ENCODE results near the gene STPG3. TPM values are rescaled to one million over a fixed set of nuclear protein-coding genes. Genes with fewer than 3 reads are reported as not detected.

STPG3 gene
- total RNA-seq, 1 experiment from 2014 or later = not detected

- peak; percentile 33 for DNase-seq (ENCODE audit: low read depth)
Measured at GRCh38 chr9:137244486-137245449, 6.3 kb upstream of the STPG3 start.

GRCh38 chr9:137245450-137246421 lies 5.3 kb upstream of the STPG3 start:
- no peak for DNase-seq (ENCODE audit: low read depth)

DNA sequence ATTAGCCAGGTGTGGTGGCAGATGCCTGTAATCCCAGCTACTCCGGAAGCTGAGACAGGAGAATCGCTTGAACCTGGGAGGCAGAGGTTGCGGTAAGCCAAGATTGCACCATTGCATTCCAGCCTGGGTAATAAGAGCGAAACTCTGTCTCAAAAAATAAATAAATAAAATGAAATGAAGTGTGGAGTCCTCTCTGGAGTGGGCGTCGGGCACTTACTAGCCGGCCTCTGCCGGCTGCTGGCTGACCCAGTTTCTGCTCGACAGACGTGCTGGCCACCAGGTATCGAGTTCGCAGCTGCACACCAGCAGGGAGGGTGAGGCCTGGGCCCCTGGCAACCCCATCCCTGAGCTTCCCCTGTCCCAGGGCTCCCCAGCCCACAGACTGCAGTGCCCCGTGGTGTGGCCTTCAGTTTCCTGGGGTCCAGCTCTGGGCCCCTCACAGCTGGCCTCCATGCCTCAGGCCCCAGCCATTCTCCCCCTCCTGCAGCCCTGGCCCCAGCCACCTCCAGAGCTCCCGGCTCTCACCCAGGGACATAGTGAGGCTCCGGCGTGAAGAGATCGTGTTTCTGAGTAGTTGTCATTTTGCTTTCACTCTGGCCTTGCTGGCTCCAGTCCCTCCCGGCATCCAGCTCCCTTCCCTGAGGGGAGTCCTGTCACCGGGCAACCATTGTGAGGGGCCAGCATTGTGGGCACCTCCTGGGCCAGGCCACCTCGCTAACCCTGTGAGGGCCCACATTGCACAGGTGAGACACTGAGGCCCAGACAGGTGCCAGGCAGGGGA lies 3.8 kb upstream of the STPG3 start:
- no peak for DNase-seq (ENCODE audit: low read depth)

DNA sequence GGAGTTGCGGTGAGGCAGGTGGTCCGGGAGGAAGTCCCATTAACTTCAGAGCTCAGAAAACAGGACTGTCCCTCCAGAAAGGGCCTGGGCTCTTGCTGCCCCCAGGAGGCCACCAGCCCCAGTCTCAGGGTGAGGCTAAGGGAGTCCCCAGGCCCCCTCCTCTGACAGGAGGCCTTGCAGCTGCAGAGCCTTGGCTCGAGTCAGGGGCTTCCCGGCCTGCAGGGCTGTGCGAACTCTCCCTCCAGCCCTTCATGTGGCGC lies 3.2 kb upstream of the STPG3 start:
- no peak for DNase-seq (ENCODE audit: low read depth)

GRCh38 chr9:137250329-137251193 lies 525 bp upstream of the STPG3 start:
- no peak for DNase-seq (ENCODE audit: low read depth)

GRCh38 chr9:137251490-137252268 lies 593 bp downstream of the STPG3 start:
- no peak for DNase-seq (ENCODE audit: low read depth)

- DNase-seq (ENCODE audit: low read depth) = no peak
Measured at GRCh38 chr9:137252555-137253506, 1.7 kb downstream of the STPG3 start.

- DNase-seq (ENCODE audit: low read depth) = no peak
Measured at GRCh38 chr9:137253717-137254623, 2.9 kb downstream of the STPG3 start.

DNA sequence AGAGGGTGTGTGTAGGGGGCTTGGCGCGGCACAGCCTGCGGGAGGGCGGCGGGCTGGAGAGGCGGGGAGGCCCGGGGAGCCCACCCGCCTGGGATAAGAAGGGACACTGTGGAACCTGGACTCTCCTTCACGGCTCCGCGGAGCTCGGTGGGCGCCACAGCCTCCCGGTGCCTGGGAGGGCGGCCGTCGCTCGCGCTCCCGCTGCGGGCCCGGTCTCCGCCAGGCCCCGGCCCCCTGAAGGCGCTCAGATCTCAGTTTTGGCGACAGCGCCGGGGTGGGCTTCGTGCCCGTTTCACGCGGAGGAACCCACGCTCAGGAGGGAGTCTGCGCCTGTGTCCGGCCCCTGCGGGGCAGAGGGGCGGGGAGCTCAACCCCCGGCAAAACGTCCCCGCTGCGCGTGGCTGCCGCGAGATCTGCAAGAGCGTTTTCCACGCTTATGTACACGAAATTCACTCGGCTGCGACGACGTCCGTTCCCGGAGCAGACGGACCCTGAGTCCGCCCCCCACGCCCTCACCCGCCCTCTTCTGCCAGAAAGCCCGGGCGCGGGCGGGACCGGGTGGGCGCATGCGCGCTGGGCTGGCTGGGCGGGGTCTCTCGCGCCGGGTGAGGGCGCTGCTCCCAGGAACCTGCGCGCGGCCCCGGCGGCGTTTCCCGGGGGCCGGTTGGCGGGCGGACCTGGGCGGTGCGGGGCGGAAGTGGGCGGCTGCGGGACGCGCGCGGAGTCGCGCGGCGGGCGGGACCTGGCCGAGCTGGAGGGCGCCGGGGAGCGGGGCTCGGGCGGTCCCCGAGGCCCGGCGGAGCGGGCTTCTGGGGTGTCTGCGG lies 3.8 kb downstream of the STPG3 start, which contains the start of gene NELFB:
TSS of gene NELFB (plus strand) at position 704 of the 824 bp plus-strand sequence.
- DNase-seq (ENCODE audit: low read depth) = peak; percentile 81

- peak; percentile 30 for DNase-seq (ENCODE audit: low read depth)
Measured at GRCh38 chr9:137255448-137256114, 4.5 kb downstream of the STPG3 start.

DNA sequence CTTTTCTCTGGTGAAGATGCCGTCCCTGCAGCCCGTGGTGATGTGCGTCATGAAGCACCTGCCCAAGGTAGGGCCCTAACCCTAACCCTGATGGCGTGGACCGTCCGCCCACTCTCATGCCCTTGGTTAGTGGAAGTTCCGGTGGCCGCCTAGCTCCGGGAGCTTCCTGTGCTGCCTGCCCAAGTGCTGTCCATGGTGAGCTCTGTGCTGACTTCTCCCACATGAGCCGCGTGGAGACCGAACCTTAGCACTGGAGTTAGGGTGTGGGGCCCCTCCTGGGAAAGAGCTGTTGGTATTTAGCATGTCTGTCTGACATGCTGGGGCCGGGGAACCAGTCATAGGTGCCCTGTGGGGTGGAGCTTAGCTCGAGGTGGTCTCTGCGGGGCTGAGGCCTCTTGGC lies 5.3 kb downstream of the STPG3 start:
- DNase-seq (ENCODE audit: low read depth) = no peak

GRCh38 chr9:137256856-137257255 lies 5.8 kb downstream of the STPG3 start:
- no peak for DNase-seq (ENCODE audit: low read depth)

- DNase-seq (ENCODE audit: low read depth) = peak; percentile 41
Measured at GRCh38 chr9:137262173-137262908, 11.3 kb downstream of the STPG3 start.

GRCh38 chr9:137262909-137263285 lies 11.8 kb downstream of the STPG3 start:
- DNase-seq (ENCODE audit: low read depth) = no peak

GRCh38 chr9:137263506-137263905 lies 12.4 kb downstream of the STPG3 start:
- DNase-seq (ENCODE audit: low read depth) = no peak

- DNase-seq (ENCODE audit: low read depth) = no peak
Measured at GRCh38 chr9:137264067-137264466, 13.0 kb downstream of the STPG3 start.

Measured in RPMI7951 (cell line).